Smooth muscle cell (in vitro differentiated cells): ENCODE results near the gene SKAP2. TPM values are rescaled to one million over a fixed set of nuclear protein-coding genes. Genes with fewer than 3 reads are reported as not detected.
A peak's percentile ranks its signal among the peaks of the same experiment; 100 is the strongest.

Experiments used
- DNase-seq: peaks from one replicate; lab custom pipeline; 2025; ENCODE audit not compliant: unreplicated experiment; lab: John Stamatoyannopoulos, UW
- H2AFZ ChIP-seq: fragments of 200-600 bp; sonication (generic); 2 replicates; pipeline ENCODE4 v1.6.0; 2016; ENCODE audit warnings: antibody characterized with exemption, low read depth, mild to moderate bottlenecking
- H3F3A ChIP-seq: fragments of 200-600 bp; sonication (generic); 2 replicates; pipeline ENCODE4 v1.6.0; 2017; ENCODE audit warnings: antibody characterized with exemption, low read depth
- H3K27ac ChIP-seq: fragments of 200-600 bp; sonication (generic); 2 replicates; pipeline ENCODE4 v1.5.1; 2016; ENCODE audit warnings: low read depth, mild to moderate bottlenecking
- H3K27me3 ChIP-seq: fragments of 200-600 bp; sonication (generic); 2 replicates; pipeline ENCODE4 v1.6.1; 2016; ENCODE audit warnings: low read depth, mild to moderate bottlenecking
- H3K36me3 ChIP-seq: fragments of 200-600 bp; sonication (generic); 2 replicates; pipeline ENCODE4 v1.5.1; 2016; ENCODE audit warnings: low read depth
- H3K4me1 ChIP-seq: fragments of 200-600 bp; sonication (generic); 2 replicates; pipeline ENCODE4 v1.5.1; 2016; ENCODE audit warnings: low read depth
- H3K4me2 ChIP-seq: fragments of 200-600 bp; sonication (generic); 2 replicates; pipeline ENCODE4 v1.6.0; 2016; ENCODE audit warnings: mild to moderate bottlenecking
- H3K4me3 ChIP-seq: fragments of 200-600 bp; sonication (generic); 2 replicates; pipeline ENCODE4 v1.5.1; 2016; ENCODE audit warnings: mild to moderate bottlenecking
- H3K79me2 ChIP-seq: fragments of 200-600 bp; sonication (generic); 2 replicates; pipeline ENCODE4 v1.6.0; 2016; ENCODE audit warnings: low read depth, mild to moderate bottlenecking
- H3K9ac ChIP-seq: fragments of 200-600 bp; sonication (generic); 2 replicates; pipeline ENCODE4 v1.6.0; 2016; ENCODE audit warnings: low read depth
- H3K9me3 ChIP-seq: fragments of 200-600 bp; sonication (generic); replicated peaks from 2 replicates; pipeline ENCODE4 v1.5.1; 2016; ENCODE audit warnings: low read depth
- H4K20me1 ChIP-seq: fragments of 200-600 bp; sonication (generic); 2 replicates; pipeline ENCODE4 v1.6.0; 2016; ENCODE audit warnings: low read depth
- WGBS: methylation state at CpG from one replicate; pipeline ENCODE4 v1.1.7; 2016; ENCODE audit warnings: low lambda C conversion rate; 5-methylcytosine and 5-hydroxymethylcytosine counted together
- polyA plus RNA-seq: library from polyadenylated mRNA; unstranded; fragments of >200 nt; fragmentation: Nextera tagmentation; extraction: Ambion mirVana; gene quantifications from 2 replicates; pipeline ENCODE4 v1.2.1, GENCODE V29; 2016
- total RNA-seq: library from RNA; depleted of rRNA; stranded (reverse); fragments of >200 nt; gene quantifications from 2 replicates; pipeline ENCODE4 v1.2.3, GENCODE V29; 2014
- TF ChIP-seq, protein P1 (sequence below): fragments of 200-600 bp; sonication (generic); IDR thresholded peaks from 2 replicates; pipeline ENCODE4 v1.5.1; 2017; ENCODE audit warnings: borderline replicate concordance, mild to moderate bottlenecking, antibody characterized with exemption; ENCODE audit not compliant: insufficient read depth, poor library complexity, severe bottlenecking

Gene SKAP2
- total and polyA plus RNA-seq, 2 experiments from 2014 or later = 7.7 to 14.8 TPM

DNA sequence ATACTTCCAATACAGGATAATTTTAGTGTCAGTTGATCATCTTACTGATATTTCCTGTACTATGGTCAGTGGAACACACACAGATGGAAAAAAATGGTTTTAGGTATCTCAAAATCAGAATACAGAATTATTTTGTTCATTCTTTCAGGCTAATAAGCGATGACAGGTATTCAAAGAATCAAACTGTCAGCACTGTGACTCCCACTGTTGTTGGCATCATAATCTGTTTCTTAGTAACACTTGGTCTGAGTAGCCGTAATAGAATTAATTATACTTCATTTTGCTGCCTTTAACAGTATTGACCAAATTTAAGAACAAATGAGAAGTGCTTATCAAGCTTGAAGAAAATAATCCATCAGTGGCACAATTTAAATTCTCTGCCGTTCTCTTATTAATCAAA, 215.0 kb downstream of the SKAP2 start:
- WGBS = 93% methylated on average over 3 of the region's 3 CpGs
- no peak for DNase-seq
- H3K79me2 ChIP-seq = no peaks in the 10 kb centered on the region
- TF ChIP-seq, protein P1, sequence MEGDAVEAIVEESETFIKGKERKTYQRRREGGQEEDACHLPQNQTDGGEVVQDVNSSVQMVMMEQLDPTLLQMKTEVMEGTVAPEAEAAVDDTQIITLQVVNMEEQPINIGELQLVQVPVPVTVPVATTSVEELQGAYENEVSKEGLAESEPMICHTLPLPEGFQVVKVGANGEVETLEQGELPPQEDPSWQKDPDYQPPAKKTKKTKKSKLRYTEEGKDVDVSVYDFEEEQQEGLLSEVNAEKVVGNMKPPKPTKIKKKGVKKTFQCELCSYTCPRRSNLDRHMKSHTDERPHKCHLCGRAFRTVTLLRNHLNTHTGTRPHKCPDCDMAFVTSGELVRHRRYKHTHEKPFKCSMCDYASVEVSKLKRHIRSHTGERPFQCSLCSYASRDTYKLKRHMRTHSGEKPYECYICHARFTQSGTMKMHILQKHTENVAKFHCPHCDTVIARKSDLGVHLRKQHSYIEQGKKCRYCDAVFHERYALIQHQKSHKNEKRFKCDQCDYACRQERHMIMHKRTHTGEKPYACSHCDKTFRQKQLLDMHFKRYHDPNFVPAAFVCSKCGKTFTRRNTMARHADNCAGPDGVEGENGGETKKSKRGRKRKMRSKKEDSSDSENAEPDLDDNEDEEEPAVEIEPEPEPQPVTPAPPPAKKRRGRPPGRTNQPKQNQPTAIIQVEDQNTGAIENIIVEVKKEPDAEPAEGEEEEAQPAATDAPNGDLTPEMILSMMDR = no peak
- H2AFZ ChIP-seq = no peak overlapping the region
- no peak overlapping the region for H3K9ac ChIP-seq
- no peaks in the 10 kb centered on the region for H4K20me1 ChIP-seq
- H3K27ac ChIP-seq = no peak overlapping the region
- no peak overlapping the region for H3K4me2 ChIP-seq
- no peaks in the 10 kb centered on the region for H3K4me1 ChIP-seq
- no peak overlapping the region for H3K4me3 ChIP-seq
- H3K9me3 ChIP-seq = no peaks in the 10 kb centered on the region
- H3K27me3 ChIP-seq = peaks cover 7% of the 10 kb centered on the region
- H3F3A ChIP-seq = no peaks in the 10 kb centered on the region
- H3K36me3 ChIP-seq = no peaks in the 10 kb centered on the region

DNA sequence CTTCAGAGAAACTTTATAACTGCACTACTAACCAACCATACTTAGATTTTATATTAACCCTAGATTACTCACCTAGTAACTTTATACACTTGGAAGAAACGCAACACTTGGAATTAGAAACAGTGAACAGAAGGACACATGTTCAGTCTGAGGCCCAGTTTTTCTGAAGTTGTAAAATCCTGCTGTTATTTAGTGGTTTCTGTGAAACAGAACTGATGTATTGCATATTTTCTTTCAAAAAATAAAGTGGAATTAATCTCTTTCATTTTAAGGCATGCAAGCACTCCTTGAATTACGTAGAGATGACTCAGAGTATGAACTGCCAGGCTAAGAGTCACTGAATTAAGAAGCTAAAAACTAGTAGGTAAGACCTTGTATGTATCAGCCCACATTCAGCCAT, 215.8 kb downstream of the SKAP2 start:
- no peak overlapping the region for H3K4me3 ChIP-seq
- H3K9ac ChIP-seq = no peak overlapping the region
- no peaks in the 10 kb centered on the region for H3K9me3 ChIP-seq
- H3K27me3 ChIP-seq = peaks cover 7% of the 10 kb centered on the region
- no peaks in the 10 kb centered on the region for H3K36me3 ChIP-seq
- TF ChIP-seq, protein P1 = no peak
- no peaks in the 10 kb centered on the region for H4K20me1 ChIP-seq
- WGBS = 64% methylated on average over 2 of the region's 2 CpGs
- H3F3A ChIP-seq = no peaks in the 10 kb centered on the region
- no peaks in the 10 kb centered on the region for H3K4me1 ChIP-seq
- DNase-seq = no peak
- no peaks in the 10 kb centered on the region for H3K79me2 ChIP-seq
- H2AFZ ChIP-seq = no peak overlapping the region
- no peak overlapping the region for H3K27ac ChIP-seq
- H3K4me2 ChIP-seq = no peak overlapping the region

DNA sequence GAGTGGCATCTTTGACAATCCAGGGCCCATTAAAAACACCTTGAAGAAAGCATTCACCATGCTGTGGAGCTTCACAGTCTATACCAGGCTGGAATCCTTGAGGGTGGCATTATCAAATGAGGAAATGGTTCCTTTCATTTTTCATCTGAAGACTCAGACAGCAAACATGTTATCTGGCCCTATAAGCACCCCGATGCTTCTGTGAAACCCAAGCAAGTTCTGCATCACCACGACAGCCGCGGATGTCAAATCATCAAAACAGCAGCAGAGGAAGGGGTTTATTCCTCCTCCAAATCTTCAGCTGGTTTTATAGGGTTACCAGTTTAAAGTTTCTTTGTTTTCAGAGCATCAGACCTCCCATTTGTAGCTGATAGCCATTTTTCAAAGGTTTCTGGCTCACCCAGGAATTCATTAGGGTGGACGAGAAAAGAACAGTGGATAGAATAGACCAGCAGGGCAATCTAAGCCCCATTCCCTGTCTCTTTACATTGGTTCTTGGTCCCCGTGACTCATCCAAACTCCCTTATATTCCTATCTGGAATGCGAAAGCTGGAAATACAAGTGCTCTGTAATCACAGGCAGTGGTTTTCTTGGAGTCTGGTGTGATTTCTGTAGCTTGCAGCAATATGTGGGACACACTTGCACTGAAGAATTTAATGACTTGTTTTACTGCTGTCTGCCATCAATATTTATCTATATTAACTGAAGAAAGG, 217.9 kb downstream of the SKAP2 start:
- no peaks in the 10 kb centered on the region for H4K20me1 ChIP-seq
- peaks cover 7% of the 10 kb centered on the region for H3K27me3 ChIP-seq
- H3F3A ChIP-seq = no peaks in the 10 kb centered on the region
- H3K9ac ChIP-seq = no peak overlapping the region
- no peak overlapping the region for H3K4me3 ChIP-seq
- WGBS = 40% methylated on average over 7 of the region's 7 CpGs
- H3K27ac ChIP-seq = no peak overlapping the region
- H2AFZ ChIP-seq = no peak overlapping the region
- no peaks in the 10 kb centered on the region for H3K79me2 ChIP-seq
- peak overlapping the region; percentile 47 for H3K4me2 ChIP-seq
- H3K36me3 ChIP-seq = no peaks in the 10 kb centered on the region
- TF ChIP-seq, protein P1 = no peak
- DNase-seq = no peak
- no peaks in the 10 kb centered on the region for H3K9me3 ChIP-seq
- no peaks in the 10 kb centered on the region for H3K4me1 ChIP-seq

DNA sequence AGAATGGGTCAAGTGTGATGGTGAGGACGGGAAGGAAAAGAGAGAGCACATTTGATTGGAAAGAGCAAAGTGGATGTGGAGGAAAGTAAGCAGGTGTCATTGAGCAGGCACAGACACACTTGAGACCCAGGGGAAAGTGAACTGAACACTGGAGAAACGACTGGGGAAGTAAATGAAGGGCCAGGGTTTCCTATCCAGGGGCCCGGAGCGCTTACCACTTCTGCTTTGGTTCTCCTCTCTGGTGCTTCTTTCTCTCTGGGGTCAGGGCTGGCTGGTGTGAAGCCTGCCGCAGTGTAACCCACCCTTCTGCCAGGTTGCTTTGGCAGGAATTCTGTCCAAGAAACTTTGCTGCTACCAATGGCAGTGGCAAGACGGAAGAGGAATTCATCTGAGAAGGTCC, 219.3 kb downstream of the SKAP2 start:
- H3K9me3 ChIP-seq = no peaks in the 10 kb centered on the region

More for the DNA sequence above, 219.3 kb downstream of the SKAP2 start:
- DNase-seq = no peak
- no peaks in the 10 kb centered on the region for H3K36me3 ChIP-seq
- H3F3A ChIP-seq = no peaks in the 10 kb centered on the region
- no peak overlapping the region for H2AFZ ChIP-seq
- 87% methylated on average over 6 of the region's 6 CpGs for WGBS
- H3K4me2 ChIP-seq = no peak overlapping the region
- H3K27ac ChIP-seq = no peak overlapping the region
- H3K79me2 ChIP-seq = no peaks in the 10 kb centered on the region
- no peak overlapping the region for H3K9ac ChIP-seq
- H4K20me1 ChIP-seq = no peaks in the 10 kb centered on the region
- TF ChIP-seq, protein P1 = no peak
- H3K27me3 ChIP-seq = peaks cover 7% of the 10 kb centered on the region
- H3K4me3 ChIP-seq = no peak overlapping the region
- H3K4me1 ChIP-seq = no peaks in the 10 kb centered on the region
